ENCODE measurements around the gene KMT2C.

DNA sequence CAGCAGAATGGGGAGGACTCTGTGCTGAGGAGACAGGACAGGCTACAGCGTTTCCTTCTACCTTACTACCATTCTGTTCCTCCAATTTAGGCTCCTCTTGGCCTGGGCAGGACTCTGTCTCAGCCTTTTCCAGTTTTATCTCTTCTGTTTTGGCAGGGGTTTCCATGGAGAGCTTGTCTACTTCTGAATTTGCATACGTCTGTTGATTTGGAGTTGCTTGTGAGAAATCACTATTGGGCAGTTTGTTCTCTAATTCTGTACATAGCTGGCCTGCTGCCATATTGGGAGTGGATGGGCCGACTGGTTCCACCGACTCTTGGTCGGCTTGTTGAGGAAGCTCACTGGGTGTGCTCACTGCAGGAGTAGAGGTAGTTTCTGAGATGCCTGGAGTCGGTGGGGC, 273.5 kb downstream of the KMT2C start:
- TF ChIP-seq, protein P1, sequence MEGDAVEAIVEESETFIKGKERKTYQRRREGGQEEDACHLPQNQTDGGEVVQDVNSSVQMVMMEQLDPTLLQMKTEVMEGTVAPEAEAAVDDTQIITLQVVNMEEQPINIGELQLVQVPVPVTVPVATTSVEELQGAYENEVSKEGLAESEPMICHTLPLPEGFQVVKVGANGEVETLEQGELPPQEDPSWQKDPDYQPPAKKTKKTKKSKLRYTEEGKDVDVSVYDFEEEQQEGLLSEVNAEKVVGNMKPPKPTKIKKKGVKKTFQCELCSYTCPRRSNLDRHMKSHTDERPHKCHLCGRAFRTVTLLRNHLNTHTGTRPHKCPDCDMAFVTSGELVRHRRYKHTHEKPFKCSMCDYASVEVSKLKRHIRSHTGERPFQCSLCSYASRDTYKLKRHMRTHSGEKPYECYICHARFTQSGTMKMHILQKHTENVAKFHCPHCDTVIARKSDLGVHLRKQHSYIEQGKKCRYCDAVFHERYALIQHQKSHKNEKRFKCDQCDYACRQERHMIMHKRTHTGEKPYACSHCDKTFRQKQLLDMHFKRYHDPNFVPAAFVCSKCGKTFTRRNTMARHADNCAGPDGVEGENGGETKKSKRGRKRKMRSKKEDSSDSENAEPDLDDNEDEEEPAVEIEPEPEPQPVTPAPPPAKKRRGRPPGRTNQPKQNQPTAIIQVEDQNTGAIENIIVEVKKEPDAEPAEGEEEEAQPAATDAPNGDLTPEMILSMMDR (IDR thresholded peaks at IDR 0.05), result no peak
- no peak for TF ChIP-seq ZFX (IDR thresholded peaks at IDR 0.05; ENCODE audit: borderline replicate concordance)
